ENCODE data around the gene CDK5RAP2. TPM values are rescaled to one million over a fixed set of nuclear protein-coding genes. Genes with fewer than 3 reads are reported as not detected.
"Not testable (repeated sequence)": the region's sequence is repeated elsewhere in the genome, so short reads cannot be mapped to it uniquely, and the experiment has no call there.

CDK5RAP2 gene
- total RNA-seq, 3 donors from 2014 or later (not counting 1 experiment from before 2014, with no cell fraction given) = 81.5 to 95.7 (median 82.4) TPM

- no peak overlapping the region for H3K4me3 Mint-ChIP-seq
- no peak for TF ChIP-seq CTCF (IDR thresholded peaks at IDR 0.05)
These were observed 74.8 kb downstream of the CDK5RAP2 start for GRCh38 chr9:120505186-120505585.

GRCh38 chr9:120500733-120501132 is 79.2 kb downstream of the CDK5RAP2 start:
- Histone ChIP-seq H3K4me3 (ENCODE audit: low read length) (no peak overlapping the region), H3K9me3 (ENCODE audit: control insufficient read depth, insufficient read depth, low read length) (no peaks in the 10 kb centered on the region), H3K27ac (ENCODE audit: low read length) (no peak overlapping the region), H3K36me3 (ENCODE audit: control insufficient read depth, insufficient read depth, low read length) (peaks cover 6% of the 10 kb centered on the region), H3K4me1 (ENCODE audit: control insufficient read depth, insufficient read depth, low read length) (no peaks in the 10 kb centered on the region), H3K27me3 (ENCODE audit: control insufficient read depth, insufficient read depth, low read length) (no peaks in the 10 kb centered on the region)
- DNase-seq = no peak
- intact Hi-C loops (cut with micrococcal nuclease) = no loop called here
- H3K36me3 Mint-ChIP-seq = peaks cover 8% of the 10 kb centered on the region
- WGBS (ENCODE audit: insufficient coverage) = 89% methylated on average over 4 of the region's 5 CpGs
- H3K4me1 Mint-ChIP-seq = peaks cover 13 to 38% of the 10 kb centered on the region in 2 donors
- H3K27me3 Mint-ChIP-seq (ENCODE audit: low read depth in 2 of 2) = no peaks in the 10 kb centered on the region
- no peak for TF ChIP-seq CTCF (IDR thresholded peaks at IDR 0.05)
- no peak for ATAC-seq
- no peaks in the 10 kb centered on the region for H3K9me3 Mint-ChIP-seq
- peak overlapping the region in 1 of 2 donors; percentile 63 for H3K27ac Mint-ChIP-seq
- no peak overlapping the region for H3K4me3 Mint-ChIP-seq

More at GRCh38 chr9:120505186-120505585, 74.8 kb downstream of the CDK5RAP2 start:
- H3K36me3 Mint-ChIP-seq = peaks cover 15% of the 10 kb centered on the region
- Histone ChIP-seq H3K4me1 (ENCODE audit: control insufficient read depth, insufficient read depth, low read length) (no peaks in the 10 kb centered on the region), H3K9me3 (ENCODE audit: control insufficient read depth, insufficient read depth, low read length) (no peaks in the 10 kb centered on the region), H3K27ac (ENCODE audit: low read length) (no peak overlapping the region), H3K4me3 (ENCODE audit: low read length) (no peak overlapping the region), H3K27me3 (ENCODE audit: control insufficient read depth, insufficient read depth, low read length) (no peaks in the 10 kb centered on the region), H3K36me3 (ENCODE audit: control insufficient read depth, insufficient read depth, low read length) (peaks cover 20% of the 10 kb centered on the region)
- intact Hi-C loops (cut with micrococcal nuclease) = no loop called here
- no peaks in the 10 kb centered on the region for H3K27me3 Mint-ChIP-seq (ENCODE audit: low read depth in 2 of 2)
- H3K4me1 Mint-ChIP-seq = peaks cover 14 to 49% of the 10 kb centered on the region in 2 donors
- 92% methylated on average over 2 of the region's 4 CpGs for WGBS (ENCODE audit: insufficient coverage)
- H3K9me3 Mint-ChIP-seq = no peaks in the 10 kb centered on the region
- no peak overlapping the region for H3K27ac Mint-ChIP-seq
- ATAC-seq (no peak), DNase-seq (no peak)

GRCh38 chr9:120497865-120498264 is 82.1 kb downstream of the CDK5RAP2 start:
- H3K36me3 Mint-ChIP-seq = peaks cover 16% of the 10 kb centered on the region
- H3K4me3 Mint-ChIP-seq; DNase-seq; H3K27ac Mint-ChIP-seq; H3K9me3 Mint-ChIP-seq; H3K9me3 ChIP-seq (ENCODE audit: control insufficient read depth, insufficient read depth, low read length); H3K27ac ChIP-seq (ENCODE audit: low read length); H3K36me3 ChIP-seq (ENCODE audit: control insufficient read depth, insufficient read depth, low read length); intact Hi-C loops (cut with micrococcal nuclease); H3K27me3 Mint-ChIP-seq (ENCODE audit: low read depth in 2 of 2); H3K27me3 ChIP-seq (ENCODE audit: control insufficient read depth, insufficient read depth, low read length); ATAC-seq; H3K4me1 ChIP-seq (ENCODE audit: control insufficient read depth, insufficient read depth, low read length); H3K4me3 ChIP-seq (ENCODE audit: low read length): not testable (repeated sequence)
- WGBS (ENCODE audit: insufficient coverage) = over 99% methylated on average over 5 of the region's 5 CpGs
- peaks cover 6 to 15% of the 10 kb centered on the region in 2 donors for H3K4me1 Mint-ChIP-seq

- H3K27ac ChIP-seq (ENCODE audit: low read length); H3K4me3 Mint-ChIP-seq; H3K27me3 Mint-ChIP-seq (ENCODE audit: low read depth in 2 of 2); H3K36me3 Mint-ChIP-seq; DNase-seq; H3K4me1 ChIP-seq (ENCODE audit: control insufficient read depth, insufficient read depth, low read length); H3K4me3 ChIP-seq (ENCODE audit: low read length); H3K27ac Mint-ChIP-seq; H3K9me3 ChIP-seq (ENCODE audit: control insufficient read depth, insufficient read depth, low read length); ATAC-seq; intact Hi-C loops (cut with micrococcal nuclease); H3K27me3 ChIP-seq (ENCODE audit: control insufficient read depth, insufficient read depth, low read length); H3K36me3 ChIP-seq (ENCODE audit: control insufficient read depth, insufficient read depth, low read length); H3K9me3 Mint-ChIP-seq: not testable (repeated sequence)
- peaks cover 8 to 12% of the 10 kb centered on the region in 2 donors for H3K4me1 Mint-ChIP-seq
- no CpG with 5 or more reads among the region's 37 CpGs for WGBS (ENCODE audit: insufficient coverage)
These were observed 83.5 kb downstream of the CDK5RAP2 start for GRCh38 chr9:120496438-120496837.
